Tibial artery (tissue), 4 donors: ENCODE results near the gene DNAH8.

Source experiments
- DNase-seq, 2 donors: peaks; one replicate each; pipeline ENCODE4 v3.0.0-alpha.2; 2019
- H3K27ac ChIP-seq, 2 donors: fragments of 200-600 bp; sonication (generic) in 1 of 2; 1 replicate in 1 of 2; 2 replicates in 1 of 2; pipeline ENCODE4 v1.5.1; 2018 to 2019; ENCODE audit warnings: mild to moderate bottlenecking in 1 of 2
- H3K27me3 ChIP-seq, 2 donors: fragments of 200-600 bp; sonication (generic) in 1 of 2; one replicate each; pipeline versions ENCODE4 v1.5.1 to v1.6.0; 2016 to 2019
- H3K36me3 ChIP-seq, 3 donors: fragments of 200-600 bp; sonication (generic) in 2 of 3; one replicate each; pipeline ENCODE4 v1.5.1; 2016 to 2019; ENCODE audit warnings: mild to moderate bottlenecking in 2 of 3
- H3K4me1 ChIP-seq, 4 donors: fragments of 200-600 bp; sonication (generic) in 2 of 4; 1 replicate in 3 of 4; 2 replicates in 1 of 4; pipeline ENCODE4 v1.5.1; 2016 to 2019
- H3K4me3 ChIP-seq, 2 donors: fragments of 200-600 bp; sonication (generic) in 1 of 2; 1 replicate in 1 of 2; 2 replicates in 1 of 2; pipeline ENCODE4 v1.5.1; 2018 to 2019; ENCODE audit warnings: mild to moderate bottlenecking in 2 of 2
- H3K9me3 ChIP-seq, 3 donors: fragments of 200-600 bp; sonication (generic) in 1 of 3; one replicate each; pipeline ENCODE4 v1.5.1; 2016 to 2019
- intact Hi-C: fragments of 100-400 bp; cut with DNase I; formaldehyde crosslinking; loops from one replicate; pipeline ENCODE4 v1.15.0; 2023; ENCODE audit warnings: low total_unique reads
- TF ChIP-seq, protein P1 (sequence below), 2 experiments: fragments of 200-600 bp in 1 of 2; fragments of 450-650 bp in 1 of 2; IDR thresholded peaks; one replicate each; pipeline ENCODE4 v1.5.1; 2017 to 2019; ENCODE audit warnings: antibody characterized with exemption in 2 of 2, mild to moderate bottlenecking in 1 of 2, moderate library complexity in 1 of 2

Gene DNAH8

DNA sequence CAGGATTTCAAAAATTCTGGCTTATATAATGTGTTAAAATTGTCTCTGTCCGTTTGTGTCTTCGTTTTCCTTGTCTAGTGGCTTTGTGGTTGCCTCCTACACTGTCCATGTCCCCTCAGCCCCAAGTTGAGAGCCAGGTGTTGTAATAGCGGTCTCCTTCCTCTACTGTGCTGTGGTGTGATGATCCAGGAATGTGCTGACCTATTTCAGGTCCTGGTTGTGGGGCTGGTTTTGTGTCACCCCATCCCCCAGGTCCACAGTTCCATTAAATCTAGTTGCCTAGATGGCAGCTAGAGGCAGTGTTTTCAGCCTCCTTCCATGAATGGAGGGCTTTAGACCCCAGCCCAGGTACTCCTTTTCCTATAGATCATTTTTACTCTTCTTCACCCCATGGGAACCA, 128.7 kb downstream of the DNAH8 start:
- Histone ChIP-seq H3K4me1 (no peaks in the 10 kb centered on the region), H3K9me3 (no peaks in the 10 kb centered on the region), H3K27me3 (no peaks in the 10 kb centered on the region), H3K4me3 (no peak overlapping the region), H3K36me3 (no peaks in the 10 kb centered on the region), H3K27ac (no peak overlapping the region)
- DNase-seq = no peak
- intact Hi-C loops = no loop called here
- TF ChIP-seq, protein P1, sequence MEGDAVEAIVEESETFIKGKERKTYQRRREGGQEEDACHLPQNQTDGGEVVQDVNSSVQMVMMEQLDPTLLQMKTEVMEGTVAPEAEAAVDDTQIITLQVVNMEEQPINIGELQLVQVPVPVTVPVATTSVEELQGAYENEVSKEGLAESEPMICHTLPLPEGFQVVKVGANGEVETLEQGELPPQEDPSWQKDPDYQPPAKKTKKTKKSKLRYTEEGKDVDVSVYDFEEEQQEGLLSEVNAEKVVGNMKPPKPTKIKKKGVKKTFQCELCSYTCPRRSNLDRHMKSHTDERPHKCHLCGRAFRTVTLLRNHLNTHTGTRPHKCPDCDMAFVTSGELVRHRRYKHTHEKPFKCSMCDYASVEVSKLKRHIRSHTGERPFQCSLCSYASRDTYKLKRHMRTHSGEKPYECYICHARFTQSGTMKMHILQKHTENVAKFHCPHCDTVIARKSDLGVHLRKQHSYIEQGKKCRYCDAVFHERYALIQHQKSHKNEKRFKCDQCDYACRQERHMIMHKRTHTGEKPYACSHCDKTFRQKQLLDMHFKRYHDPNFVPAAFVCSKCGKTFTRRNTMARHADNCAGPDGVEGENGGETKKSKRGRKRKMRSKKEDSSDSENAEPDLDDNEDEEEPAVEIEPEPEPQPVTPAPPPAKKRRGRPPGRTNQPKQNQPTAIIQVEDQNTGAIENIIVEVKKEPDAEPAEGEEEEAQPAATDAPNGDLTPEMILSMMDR (IDR thresholded peaks at IDR 0.05) = no peak

DNA sequence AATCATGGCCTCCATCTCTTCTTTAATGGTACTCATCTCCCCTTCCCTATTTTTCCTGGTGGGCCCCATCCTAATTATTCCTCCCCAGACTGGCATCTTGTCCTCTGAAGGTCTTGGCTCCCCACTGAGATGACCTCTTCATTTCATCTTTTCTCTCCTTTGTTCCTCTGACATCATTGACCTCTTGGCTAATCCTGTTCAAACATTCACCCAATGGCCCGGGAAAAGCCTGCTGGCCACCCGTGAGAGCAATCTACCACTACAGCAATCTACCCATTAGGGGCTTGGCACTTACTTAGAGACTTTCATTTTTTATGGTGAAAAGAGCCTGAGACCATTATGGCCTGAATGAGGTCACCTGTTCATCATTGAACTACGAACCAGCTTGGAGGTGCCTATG, 130.8 kb downstream of the DNAH8 start:
- no peak for DNase-seq
- Histone ChIP-seq H3K4me3 (no peak overlapping the region), H3K4me1 (no peaks in the 10 kb centered on the region), H3K9me3 (no peaks in the 10 kb centered on the region), H3K27me3 (no peaks in the 10 kb centered on the region), H3K27ac (no peak overlapping the region), H3K36me3 (no peaks in the 10 kb centered on the region)
- TF ChIP-seq, protein P1 (IDR thresholded peaks at IDR 0.05) = no peak
- intact Hi-C loops = no loop called here

DNA sequence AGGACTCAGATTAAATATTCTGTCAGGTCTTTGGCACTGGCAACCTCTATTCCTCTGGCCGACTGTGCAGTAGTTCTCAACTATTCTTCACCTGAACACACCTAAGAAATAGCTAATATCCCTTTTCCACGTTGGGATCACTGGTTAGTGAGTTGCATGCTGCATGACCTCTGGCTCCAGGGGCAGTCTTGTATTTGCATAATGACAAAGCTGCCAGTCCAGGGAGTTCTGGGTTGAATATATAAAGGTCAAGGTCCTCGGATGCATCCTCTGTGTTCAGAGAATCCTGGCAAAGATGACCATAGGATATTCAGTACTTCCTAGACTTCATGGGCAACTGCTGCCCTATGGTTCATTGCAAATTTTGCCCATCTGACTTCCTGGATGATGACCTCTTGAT, 131.2 kb downstream of the DNAH8 start:
- Histone ChIP-seq H3K27ac (no peak overlapping the region), H3K9me3 (no peaks in the 10 kb centered on the region), H3K4me3 (no peak overlapping the region), H3K27me3 (no peaks in the 10 kb centered on the region), H3K4me1 (no peaks in the 10 kb centered on the region), H3K36me3 (no peaks in the 10 kb centered on the region)
- TF ChIP-seq, protein P1 (IDR thresholded peaks at IDR 0.05) = no peak
- no peak for DNase-seq
- intact Hi-C loops = no loop called here

DNA sequence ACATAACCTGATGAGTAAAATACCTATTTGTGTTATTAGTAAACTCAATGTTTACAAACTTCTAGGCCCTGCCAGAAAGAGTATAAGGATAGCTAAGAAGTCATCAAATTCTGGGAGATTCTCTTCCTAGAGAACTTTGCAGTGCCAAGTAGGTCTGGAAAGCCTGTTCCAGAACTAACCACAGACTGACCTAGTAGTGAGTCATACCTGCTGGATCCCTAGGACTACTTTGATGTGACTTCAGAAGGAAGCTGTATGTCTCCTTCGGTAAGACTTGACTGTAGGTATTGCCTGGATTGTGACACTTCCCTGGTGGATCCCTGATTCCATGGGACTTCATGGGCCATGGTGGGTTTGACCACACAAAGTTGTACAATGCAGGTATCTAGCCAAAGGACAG, 131.7 kb downstream of the DNAH8 start:
- Histone ChIP-seq H3K27ac (no peak overlapping the region), H3K9me3 (no peaks in the 10 kb centered on the region), H3K4me3 (no peak overlapping the region), H3K4me1 (no peaks in the 10 kb centered on the region), H3K36me3 (no peaks in the 10 kb centered on the region), H3K27me3 (no peaks in the 10 kb centered on the region)
- intact Hi-C loops = no loop called here
- no peak for DNase-seq
- TF ChIP-seq, protein P1 (IDR thresholded peaks at IDR 0.05) = no peak

DNA sequence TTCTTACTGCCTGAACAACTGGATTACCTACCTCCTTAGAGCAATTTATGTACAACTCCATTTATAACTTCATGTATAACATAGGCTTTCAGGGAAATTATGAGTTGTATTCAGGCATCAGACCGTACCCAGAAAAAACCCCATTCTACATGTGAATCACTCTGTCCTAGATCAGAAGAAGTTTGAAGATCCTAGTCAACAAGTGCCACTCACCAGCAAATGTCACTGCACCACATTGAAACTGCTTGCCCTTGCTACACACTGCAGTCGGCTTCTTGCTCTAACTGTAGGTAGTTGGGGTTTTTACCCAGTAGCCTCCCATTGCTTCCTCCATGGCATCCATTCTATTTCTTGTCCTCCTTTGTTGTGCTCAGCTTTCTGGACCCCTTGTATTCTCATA, 132.4 kb downstream of the DNAH8 start:
- no peaks in the 10 kb centered on the region for H3K9me3 ChIP-seq
- no peak overlapping the region for H3K4me3 ChIP-seq
- no peak overlapping the region for H3K27ac ChIP-seq
- H3K27me3 ChIP-seq = no peaks in the 10 kb centered on the region
- no peaks in the 10 kb centered on the region for H3K36me3 ChIP-seq
- H3K4me1 ChIP-seq = no peaks in the 10 kb centered on the region
- DNase-seq = no peak
- intact Hi-C loops = no loop called here
- TF ChIP-seq, protein P1 (IDR thresholded peaks at IDR 0.05) = no peak

DNA sequence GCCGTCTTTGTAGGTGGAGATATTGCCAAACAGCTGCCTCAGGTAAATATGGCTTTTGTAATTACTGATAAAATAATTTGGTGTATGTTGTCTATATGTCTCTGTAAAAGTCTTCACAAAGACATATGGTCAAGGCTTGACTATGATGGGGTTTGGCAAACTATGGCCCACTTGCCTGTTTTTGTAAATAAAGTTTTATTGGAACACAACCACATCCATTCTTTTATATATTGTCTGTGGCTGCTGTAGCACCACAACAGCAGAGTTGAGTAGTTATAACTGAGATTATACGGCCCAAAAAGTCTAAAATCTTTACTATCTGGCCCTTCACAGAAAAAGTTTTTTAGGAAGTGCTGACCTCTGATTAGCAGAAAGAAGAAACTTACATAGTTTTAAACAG, 133.6 kb downstream of the DNAH8 start:
- no peaks in the 10 kb centered on the region for H3K36me3 ChIP-seq
- H3K4me1 ChIP-seq = no peaks in the 10 kb centered on the region
- H3K4me3 ChIP-seq = no peak overlapping the region
- intact Hi-C loops = no loop called here
- H3K27ac ChIP-seq = no peak overlapping the region
- H3K9me3 ChIP-seq = no peaks in the 10 kb centered on the region
- TF ChIP-seq, protein P1 (IDR thresholded peaks at IDR 0.05) = no peak
- no peaks in the 10 kb centered on the region for H3K27me3 ChIP-seq
- DNase-seq = no peak
